Upper lobe of left lung (tissue), 6 donors: ENCODE measurements around the gene ZNF700. TPM values are rescaled to one million over a fixed set of nuclear protein-coding genes. Genes with fewer than 3 reads are reported as not detected.
A peak's percentile ranks its signal among the peaks of the same experiment; 100 is the strongest.
"Not testable (repeated sequence)": the region's sequence is repeated elsewhere in the genome, so short reads cannot be mapped to it uniquely, and the experiment has no call there.

Source experiments
- ATAC-seq, 2 donors: fragments of 200-7000 bp; cut with Tn5 transposase; one replicate each; pipeline ENCODE4 v1.9.1; 2022; ENCODE audit warnings: mild to moderate bottlenecking in 2 of 2, moderate library complexity in 2 of 2; ENCODE audit not compliant: low FRiP score in 2 of 2
- DNase-seq, 2 donors: peaks; one replicate each; pipeline ENCODE4 v3.0.0-alpha.2; 2019 to 2020
- H3K27ac ChIP-seq, 4 donors: fragments of 200-600 bp; sonication (generic); one replicate each; pipeline ENCODE4 v1.5.1; 2016 to 2019
- H3K27me3 ChIP-seq, 4 donors: fragments of 200-600 bp; sonication (generic); one replicate each; pipeline ENCODE4 v1.5.1; 2017 to 2019
- H3K36me3 ChIP-seq, 4 donors: fragments of 200-600 bp; sonication (generic); one replicate each; pipeline ENCODE4 v1.5.1; 2016 to 2019
- H3K4me1 ChIP-seq, 4 donors: fragments of 200-600 bp; sonication (generic); one replicate each; pipeline ENCODE4 v1.5.1; 2018 to 2019
- H3K4me3 ChIP-seq, 4 donors: fragments of 200-600 bp; sonication (generic); one replicate each; pipeline ENCODE4 v1.5.1; 2017 to 2019; ENCODE audit warnings: mild to moderate bottlenecking in 2 of 4, moderate library complexity in 1 of 4
- H3K9me3 ChIP-seq, 4 donors: fragments of 200-600 bp; sonication (generic); one replicate each; pipeline ENCODE4 v1.5.1; 2018 to 2019
- EP300 ChIP-seq, 4 donors: sonication (generic); formaldehyde crosslinking; IDR thresholded peaks; one replicate each; pipeline ENCODE4 v1.5.1; 2017; ENCODE audit warnings: antibody characterized with exemption in 4 of 4, control low read depth in 2 of 4
- POLR2A ChIP-seq, 4 donors: fragments of 450-650 bp; IDR thresholded peaks; one replicate each; pipeline ENCODE4 v1.5.1; 2016 to 2017; ENCODE audit warnings: antibody characterized with exemption in 4 of 4, mild to moderate bottlenecking in 2 of 4
- POLR2AphosphoS5 ChIP-seq, 2 donors: sonication (generic); formaldehyde crosslinking; IDR thresholded peaks; one replicate each; pipeline ENCODE4 v1.5.1; 2017; ENCODE audit warnings: antibody characterized with exemption in 2 of 2
- WGBS, 2 donors: methylation state at CpG; one replicate each; pipeline ENCODE4 v1.1.5; 2017 to 2018; 5-methylcytosine and 5-hydroxymethylcytosine counted together
- total RNA-seq, 6 donors: library from RNA; depleted of rRNA in 4 of 6; stranded (reverse); fragments of >200 nt in 4 of 6; gene quantifications; one replicate each; pipeline versions ENCODE4 v1.1.0 to v1.2.1, GENCODE V29; 2016 to 2021
- TF ChIP-seq, protein P1 (sequence below), 6 experiments: fragments of 450-650 bp in 4 of 6; fragments of 200-600 bp in 2 of 6; sonication (generic) in 2 of 6; IDR thresholded peaks; one replicate each; pipeline ENCODE4 v1.5.1; 2016 to 2019; ENCODE audit warnings: antibody characterized with exemption in 6 of 6
- donor health status: DM: no; HTN: no; CAD: no; lungs with moderate emphysema.
- donor health status: DM: no; HTN: yes; CAD: no; lungs with severe emphysema.

Gene ZNF700
- total RNA-seq, 6 donors from 2014 or later: 10.5 to 47.1 (median 14.9) TPM

- Histone ChIP-seq H3K9me3 (no peaks in the 10 kb centered on the region), H3K4me1 (peaks cover 4 to 12% (median 7%) of the 10 kb centered on the region in 4 donors), H3K36me3 (no peaks in the 10 kb centered on the region), H3K27ac (no peak overlapping the region), H3K27me3 (no peaks in the 10 kb centered on the region), H3K4me3 (no peak overlapping the region)
- no peak for DNase-seq
- WGBS, 2 donors: 45 to 48% methylated on average over 2 of the region's 2 CpGs
- no peak for TF ChIP-seq POLR2A (IDR thresholded peaks at IDR 0.05)
- no peak for TF ChIP-seq EP300 (IDR thresholded peaks at IDR 0.05)
- no peak for TF ChIP-seq POLR2AphosphoS5 (IDR thresholded peaks at IDR 0.05)
- TF ChIP-seq, protein P1, sequence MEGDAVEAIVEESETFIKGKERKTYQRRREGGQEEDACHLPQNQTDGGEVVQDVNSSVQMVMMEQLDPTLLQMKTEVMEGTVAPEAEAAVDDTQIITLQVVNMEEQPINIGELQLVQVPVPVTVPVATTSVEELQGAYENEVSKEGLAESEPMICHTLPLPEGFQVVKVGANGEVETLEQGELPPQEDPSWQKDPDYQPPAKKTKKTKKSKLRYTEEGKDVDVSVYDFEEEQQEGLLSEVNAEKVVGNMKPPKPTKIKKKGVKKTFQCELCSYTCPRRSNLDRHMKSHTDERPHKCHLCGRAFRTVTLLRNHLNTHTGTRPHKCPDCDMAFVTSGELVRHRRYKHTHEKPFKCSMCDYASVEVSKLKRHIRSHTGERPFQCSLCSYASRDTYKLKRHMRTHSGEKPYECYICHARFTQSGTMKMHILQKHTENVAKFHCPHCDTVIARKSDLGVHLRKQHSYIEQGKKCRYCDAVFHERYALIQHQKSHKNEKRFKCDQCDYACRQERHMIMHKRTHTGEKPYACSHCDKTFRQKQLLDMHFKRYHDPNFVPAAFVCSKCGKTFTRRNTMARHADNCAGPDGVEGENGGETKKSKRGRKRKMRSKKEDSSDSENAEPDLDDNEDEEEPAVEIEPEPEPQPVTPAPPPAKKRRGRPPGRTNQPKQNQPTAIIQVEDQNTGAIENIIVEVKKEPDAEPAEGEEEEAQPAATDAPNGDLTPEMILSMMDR (IDR thresholded peaks at IDR 0.05): no peak
- no peak for ATAC-seq
Observed at GRCh38 chr19:11882606-11883005, 42.3 kb upstream of the ZNF700 start.

DNA sequence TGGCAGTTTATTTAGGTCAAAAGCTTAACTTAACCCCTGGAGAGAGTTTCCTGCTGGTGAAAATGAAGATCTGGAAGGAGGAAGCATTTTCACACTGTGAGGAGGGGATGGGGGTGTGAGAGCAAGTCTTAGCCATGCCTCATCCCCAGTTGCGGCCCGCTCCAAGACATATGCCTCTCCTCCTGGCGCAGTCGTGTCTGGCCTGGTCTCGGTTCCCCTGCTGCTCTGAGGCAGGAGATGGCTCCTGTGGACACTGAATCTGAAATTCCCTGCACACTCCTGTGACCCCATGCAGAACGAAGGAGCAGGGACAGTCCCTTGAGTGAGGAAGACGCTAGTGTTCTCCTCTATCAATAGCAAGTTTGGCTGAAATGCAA is 37.7 kb upstream of the ZNF700 start:
- H3K9me3 ChIP-seq: no peaks in the 10 kb centered on the region
- H3K36me3 ChIP-seq: no peaks in the 10 kb centered on the region
- peak overlapping the region in 3 of 4 donors; percentile 66 to 81 (median 68) for H3K4me3 ChIP-seq
- peak overlapping the region; percentile 77 to 92 (median 88) for H3K27ac ChIP-seq
- peak; percentile 28 to 62 for ATAC-seq
- peaks cover 7 to 17% (median 15%) of the 10 kb centered on the region in 4 donors for H3K4me1 ChIP-seq
- DNase-seq: no peak
- no peak for TF ChIP-seq POLR2AphosphoS5 (IDR thresholded peaks at IDR 0.05)
- no peak for TF ChIP-seq EP300 (IDR thresholded peaks at IDR 0.05)
- TF ChIP-seq, protein P1 (IDR thresholded peaks at IDR 0.05): no peak
- no peak for TF ChIP-seq POLR2A (IDR thresholded peaks at IDR 0.05)
- 11 to 17% methylated on average over 4 to 7 of the region's 7 CpGs for WGBS, 2 donors
- H3K27me3 ChIP-seq: no peaks in the 10 kb centered on the region

- H3K27ac ChIP-seq: peak within 1 kb of the TSS; percentile 77 to 92 (median 88)
- peak; percentile 97 to 98 for ATAC-seq
- no peaks in the 10 kb centered on the region for H3K9me3 ChIP-seq
- WGBS, 2 donors: 1 to 2% methylated on average over 11 to 28 of the region's 56 CpGs
- peak; percentile 90 to 95 for DNase-seq
- no peaks in the 10 kb centered on the region for H3K36me3 ChIP-seq
- TF ChIP-seq POLR2A (IDR thresholded peaks at IDR 0.05): peak in 3 of 4 donors; percentile 39 to 79 (median 67)
- TF ChIP-seq, protein P1 (IDR thresholded peaks at IDR 0.05): peak in 4 of 6 experiments; percentile 14 to 44 (median 33)
- no peak for TF ChIP-seq EP300 (IDR thresholded peaks at IDR 0.05)
- peak in 1 of 2 donors; percentile 72 for TF ChIP-seq POLR2AphosphoS5 (IDR thresholded peaks at IDR 0.05)
- peaks cover 7 to 17% (median 15%) of the 10 kb centered on the region in 4 donors for H3K4me1 ChIP-seq
- peak within 1 kb of the TSS; percentile 56 to 81 (median 67) for H3K4me3 ChIP-seq
- no peaks in the 10 kb centered on the region for H3K27me3 ChIP-seq
Observed at GRCh38 chr19:11887611-11888531, 37.0 kb upstream of the ZNF700 start, which contains the start of gene ZNF69. ZNF69 (plus strand) TSS chr19:11887782; CDS start chr19:11887924, 142 bp downstream.

GRCh38 chr19:11889901-11890300 is 35.0 kb upstream of the ZNF700 start:
- not testable (repeated sequence) for H3K27ac ChIP-seq, DNase-seq, H3K9me3 ChIP-seq, ATAC-seq, H3K27me3 ChIP-seq, H3K4me3 ChIP-seq, H3K36me3 ChIP-seq
- peaks cover 7 to 17% (median 15%) of the 10 kb centered on the region in 4 donors for H3K4me1 ChIP-seq
- WGBS, 2 donors: 67 to 74% methylated on average over 6 of the region's 6 CpGs

DNA sequence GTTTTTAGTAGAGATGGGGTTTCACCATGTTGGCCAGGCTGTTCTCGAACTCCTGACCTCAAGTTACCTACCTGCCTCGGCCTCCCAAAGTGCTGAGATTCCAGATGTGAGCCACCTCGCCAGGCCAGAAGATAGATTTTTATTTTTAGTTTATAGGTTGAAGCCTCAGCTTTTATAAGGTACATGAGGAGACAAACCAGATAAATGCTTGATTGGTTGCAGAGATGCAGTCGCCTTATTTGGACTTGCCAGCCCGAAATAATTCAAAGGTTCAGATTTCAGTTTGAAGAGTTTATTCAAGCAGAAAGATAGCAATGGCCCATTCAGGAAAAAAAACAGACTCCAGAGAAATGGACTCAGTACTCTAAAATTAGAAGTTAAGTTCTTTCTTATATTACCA is 34.3 kb upstream of the ZNF700 start:
- TF ChIP-seq POLR2A (IDR thresholded peaks at IDR 0.05): no peak
- TF ChIP-seq, protein P1 (IDR thresholded peaks at IDR 0.05): no peak
- TF ChIP-seq EP300 (IDR thresholded peaks at IDR 0.05): no peak
- TF ChIP-seq POLR2AphosphoS5 (IDR thresholded peaks at IDR 0.05): no peak
- Histone ChIP-seq H3K4me3 (no peak overlapping the region), H3K27ac (no peak overlapping the region), H3K36me3 (peaks cover 0 to 4% (median 0%) of the 10 kb centered on the region in 4 donors), H3K4me1 (peaks cover 7 to 17% (median 15%) of the 10 kb centered on the region in 4 donors), H3K27me3 (no peaks in the 10 kb centered on the region), H3K9me3 (peaks cover 0 to 3% (median 0%) of the 10 kb centered on the region in 4 donors)
- ATAC-seq (no peak), DNase-seq (no peak)
- 92 to 95% methylated on average over 5 of the region's 5 CpGs for WGBS, 2 donors
